Measurements from ENCODE around the gene GRM2. TPM values are rescaled to one million over a fixed set of nuclear protein-coding genes. Genes with fewer than 3 reads are reported as not detected.

The GRM2 gene
- total RNA-seq, 2 experiments from 2014 or later, result 0.06 to 0.29 TPM

GRCh38 chr3:51686512-51687215 is 20.2 kb upstream of the GRM2 start:
- Histone ChIP-seq H4K20me1 (ENCODE audit: insufficient read depth, low read length) (no peaks in the 10 kb centered on the region), H3K9me3 (ENCODE audit: low read length) (no peaks in the 10 kb centered on the region), H3K27ac (ENCODE audit: low read depth, low read length, poor library complexity, severe bottlenecking) (peak overlapping the region; percentile 42), H3K4me3 (ENCODE audit: low read depth, low read length, poor library complexity, severe bottlenecking) (no peak overlapping the region), H2AFZ (ENCODE audit: low read length) (no peak overlapping the region), H3K36me3 (ENCODE audit: insufficient read depth, low read length) (peaks cover 84% of the 10 kb centered on the region), H3K9me2 (ENCODE audit: insufficient read depth, low read length) (no peaks in the 10 kb centered on the region), H3K4me2 (ENCODE audit: low read length) (peak overlapping the region; percentile 41), H3K79me2 (ENCODE audit: insufficient read depth, low read depth, low read length) (no peaks in the 10 kb centered on the region), H3K4me1 (ENCODE audit: insufficient read depth, low read length, poor library complexity, severe bottlenecking) (peaks cover 25% of the 10 kb centered on the region)
- ChIA-PET POLR2A (interaction anchor here (0.7 kb wide), 1 partner anchor 1442 kb away, joined by 3 read pairs; no protein-coding TSS in a partner anchor), CTCF (ENCODE audit: unreplicated experiment) (no interaction called here)
- TF ChIP-seq EZH2phosphoT487 (IDR thresholded peaks at IDR 0.05; ENCODE audit: borderline replicate concordance, low read depth, low read length) (no peak), CTCF (conservative IDR thresholded peaks at IDR 0.05; ENCODE audit: low read length) (no peak)
- DNase-seq (ENCODE audit: low spot score), result peak; percentile 72
- BruUV-seq (replicated peaks), result no TSS peak
- intact Hi-C loops (cut with micrococcal nuclease; ENCODE audit: unreplicated experiment), result no loop called here

- Histone ChIP-seq H3K79me2 (ENCODE audit: insufficient read depth, low read depth, low read length) (no peaks in the 10 kb centered on the region), H3K4me2 (ENCODE audit: low read length) (no peak overlapping the region), H4K20me1 (ENCODE audit: insufficient read depth, low read length) (no peaks in the 10 kb centered on the region), H3K4me3 (ENCODE audit: low read depth, low read length, poor library complexity, severe bottlenecking) (no peak overlapping the region), H3K9me3 (ENCODE audit: low read length) (no peaks in the 10 kb centered on the region), H3K9me2 (ENCODE audit: insufficient read depth, low read length) (no peaks in the 10 kb centered on the region), H3K4me1 (ENCODE audit: insufficient read depth, low read length, poor library complexity, severe bottlenecking) (peaks cover 16% of the 10 kb centered on the region), H2AFZ (ENCODE audit: low read length) (no peak overlapping the region), H3K27ac (ENCODE audit: low read depth, low read length, poor library complexity, severe bottlenecking) (no peak overlapping the region), H3K36me3 (ENCODE audit: insufficient read depth, low read length) (peaks cover 89% of the 10 kb centered on the region)
- no peak for DNase-seq (ENCODE audit: low spot score)
- CTCF ChIA-PET (ENCODE audit: unreplicated experiment), result no interaction called here
- TF ChIP-seq CTCF (conservative IDR thresholded peaks at IDR 0.05; ENCODE audit: low read length) (no peak), EZH2phosphoT487 (IDR thresholded peaks at IDR 0.05; ENCODE audit: borderline replicate concordance, low read depth, low read length) (no peak)
- intact Hi-C loops (cut with micrococcal nuclease; ENCODE audit: unreplicated experiment), result no loop called here
- POLR2A ChIA-PET, result no interaction called here
- no TSS peak for BruUV-seq (replicated peaks)
Observed at GRCh38 chr3:51687431-51688205, 19.2 kb upstream of the GRM2 start.

- Histone ChIP-seq H2AFZ (ENCODE audit: low read length) (no peak overlapping the region), H3K27ac (ENCODE audit: low read depth, low read length, poor library complexity, severe bottlenecking) (no peak overlapping the region), H3K79me2 (ENCODE audit: insufficient read depth, low read depth, low read length) (no peaks in the 10 kb centered on the region), H3K4me3 (ENCODE audit: low read depth, low read length, poor library complexity, severe bottlenecking) (no peak overlapping the region), H3K4me2 (ENCODE audit: low read length) (no peak overlapping the region), H3K36me3 (ENCODE audit: insufficient read depth, low read length) (peaks cover 88% of the 10 kb centered on the region), H4K20me1 (ENCODE audit: insufficient read depth, low read length) (no peaks in the 10 kb centered on the region), H3K9me3 (ENCODE audit: low read length) (no peaks in the 10 kb centered on the region), H3K9me2 (ENCODE audit: insufficient read depth, low read length) (no peaks in the 10 kb centered on the region), H3K4me1 (ENCODE audit: insufficient read depth, low read length, poor library complexity, severe bottlenecking) (peaks cover 16% of the 10 kb centered on the region)
- intact Hi-C loops (cut with micrococcal nuclease; ENCODE audit: unreplicated experiment), result no loop called here
- CTCF ChIA-PET (ENCODE audit: unreplicated experiment), result no interaction called here
- BruUV-seq (replicated peaks), result no TSS peak
- no peak for TF ChIP-seq EZH2phosphoT487 (IDR thresholded peaks at IDR 0.05; ENCODE audit: borderline replicate concordance, low read depth, low read length)
- no peak for TF ChIP-seq CTCF (conservative IDR thresholded peaks at IDR 0.05; ENCODE audit: low read length)
- DNase-seq (ENCODE audit: low spot score), result no peak
- POLR2A ChIA-PET, result no interaction called here
Observed at GRCh38 chr3:51688206-51688600, 18.7 kb upstream of the GRM2 start.
